Measurements from ENCODE around the gene ROR1. TPM values are rescaled to one million over a fixed set of nuclear protein-coding genes. Genes with fewer than 3 reads are reported as not detected.

ROR1 gene
- total and polyA plus RNA-seq, 7 donors: 0.13 to 2.8 (median 1.2) TPM

GRCh38 chr1:64121766-64122385 lies 348.1 kb downstream of the ROR1 start:
- Histone ChIP-seq H3K9me3 (no peaks in the 10 kb centered on the region), H3K4me1 (no peaks in the 10 kb centered on the region), H3K27ac (no peak overlapping the region), H3K27me3 (ENCODE audit: insufficient read depth in 3 of 3, low read length in 2 of 3) (no peaks in the 10 kb centered on the region), H3K4me3 (no peak overlapping the region), H3K36me3 (ENCODE audit: insufficient read depth in 1 of 2, low read depth in 1 of 2) (no peaks in the 10 kb centered on the region)
- DNase-seq (no peak), ATAC-seq (no peak)
- intact Hi-C loops (cut with DNase I): no loop called here
- WGBS, 3 donors: 87 to 91% (median 88%) methylated on average over 1 of the region's 1 CpG
- TF ChIP-seq CTCF (IDR thresholded peaks at IDR 0.05): no peak

GRCh38 chr1:64122588-64122987 lies 348.8 kb downstream of the ROR1 start:
- Histone ChIP-seq H3K27ac (no peak overlapping the region), H3K36me3 (ENCODE audit: insufficient read depth in 1 of 2, low read depth in 1 of 2) (no peaks in the 10 kb centered on the region), H3K9me3 (no peaks in the 10 kb centered on the region), H3K4me1 (no peaks in the 10 kb centered on the region), H3K27me3 (ENCODE audit: insufficient read depth in 3 of 3, low read length in 2 of 3) (no peaks in the 10 kb centered on the region), H3K4me3 (no peak overlapping the region)
- DNase-seq: no peak
- intact Hi-C loops (cut with DNase I): no loop called here
- no peak for TF ChIP-seq CTCF (IDR thresholded peaks at IDR 0.05)
- WGBS, 3 donors: 93 to 95% (median 94%) methylated on average over 3 of the region's 3 CpGs
- ATAC-seq: no peak

GRCh38 chr1:64124704-64125440 lies 351.1 kb downstream of the ROR1 start:
- H3K9me3 ChIP-seq: no peaks in the 10 kb centered on the region
- H3K27me3 ChIP-seq (ENCODE audit: insufficient read depth in 3 of 3, low read length in 2 of 3): no peaks in the 10 kb centered on the region
- intact Hi-C loops (cut with DNase I): no loop called here
- H3K27ac ChIP-seq: no peak overlapping the region
- ATAC-seq: no peak
- H3K36me3 ChIP-seq (ENCODE audit: insufficient read depth in 1 of 2, low read depth in 1 of 2): no peaks in the 10 kb centered on the region
- DNase-seq: no peak
- 84 to 89% (median 85%) methylated on average over 7 of the region's 7 CpGs for WGBS, 3 donors
- H3K4me3 ChIP-seq: no peak overlapping the region
- no peaks in the 10 kb centered on the region for H3K4me1 ChIP-seq
- TF ChIP-seq CTCF (IDR thresholded peaks at IDR 0.05): no peak

GRCh38 chr1:64126581-64126980 lies 352.8 kb downstream of the ROR1 start:
- intact Hi-C loops (cut with DNase I): no loop called here
- no peak for ATAC-seq
- WGBS, 3 donors: 25 to 59% (median 38%) methylated on average over 1 of the region's 1 CpG

More at GRCh38 chr1:64126581-64126980, 352.8 kb downstream of the ROR1 start:
- H3K27me3 ChIP-seq (ENCODE audit: insufficient read depth in 3 of 3, low read length in 2 of 3): no peaks in the 10 kb centered on the region
- H3K4me1 ChIP-seq: no peaks in the 10 kb centered on the region
- no peak for TF ChIP-seq CTCF (IDR thresholded peaks at IDR 0.05)
- DNase-seq: no peak
- no peaks in the 10 kb centered on the region for H3K9me3 ChIP-seq
- no peak overlapping the region for H3K4me3 ChIP-seq
- H3K36me3 ChIP-seq (ENCODE audit: insufficient read depth in 1 of 2, low read depth in 1 of 2): no peaks in the 10 kb centered on the region
- no peak overlapping the region for H3K27ac ChIP-seq
